Measurements from ENCODE around the gene TMEM63B. TPM values are rescaled to one million over a fixed set of nuclear protein-coding genes. Genes with fewer than 3 reads are reported as not detected.

TMEM63B gene
- total and polyA plus RNA-seq, 2 of the 8 experiments (the other 6 are each of a cell fraction or from before 2014, with no cell fraction given), result 61.1 to 96.8 TPM

GRCh38 chr6:44189257-44189656 is 61.9 kb downstream of the TMEM63B start:
- no peak for FAIRE-seq
- no peak overlapping the region for H3K4me2 ChIP-seq (ENCODE audit: insufficient read depth in 1 of 2, low read depth in 2 of 2, low read length in 2 of 2)

More at GRCh38 chr6:44189257-44189656, 61.9 kb downstream of the TMEM63B start:
- no peak overlapping the region for H3K56ac ChIP-seq (replicated peaks; ENCODE audit: insufficient read length, low read depth, low read length)
- H3K27me3 ChIP-seq (replicated peaks in 1 of 4; ENCODE audit: control insufficient read depth in 3 of 4, extremely low read depth in 1 of 4, insufficient read depth in 3 of 4, low read length in 3 of 4), result no peaks in the 10 kb centered on the region; a peak in 1 of 7 replicates
- TF ChIP-seq POLR2A (IDR thresholded peaks at IDR 0.05; ENCODE audit: control extremely low read depth in 1 of 2, low read depth in 2 of 2, low read length in 2 of 2) (no peak), SIRT6 (IDR thresholded peaks at IDR 0.05; ENCODE audit: low read length) (no peak), EGR1 (IDR thresholded peaks at IDR 0.05; ENCODE audit: borderline replicate concordance, low read depth, low read length) (no peak), HDAC6 (IDR thresholded peaks at IDR 0.05; ENCODE audit: low read depth, low read length) (no peak), PHF8 (conservative IDR thresholded peaks at IDR 0.05; ENCODE audit: low read depth, low read length) (no peak), KDM4A (IDR thresholded peaks at IDR 0.05; ENCODE audit: low read depth, low read length, severe bottlenecking) (no peak), EZH2 (IDR thresholded peaks at IDR 0.05; ENCODE audit: low read depth, low read length, severe bottlenecking) (no peak), GABPA (IDR thresholded peaks at IDR 0.05; ENCODE audit: borderline replicate concordance, insufficient read depth, low read length) (no peak), BRCA1 (IDR thresholded peaks at IDR 0.05; ENCODE audit: low read depth, low read length) (no peak)
- no peak overlapping the region for H3K9ac ChIP-seq (replicated peaks in 1 of 4; ENCODE audit: extremely low read depth in 1 of 4, low read depth in 3 of 4, low read length in 3 of 4)
- WGBS, 2 experiments (ENCODE audit: extremely low coverage in 1 of 2, insufficient coverage in 1 of 2, insufficient read length in 1 of 2, insufficient replicate concordance in 2 of 2, low coverage in 1 of 2, low lambda C conversion rate in 2 of 2, missing lambda C conversion rate in 1 of 2), result 91% methylated on average over 2 of the region's 2 CpGs; no CpG with 5 or more reads in 1 of the 2 experiments
- H3K27ac ChIP-seq (ENCODE audit: low read depth, low read length), result no peak overlapping the region
- H2BK15ac ChIP-seq (ENCODE audit: low read length), result no peak overlapping the region; the same call in 1 of the 2 replicates
- no peaks in the 10 kb centered on the region for H3K79me2 ChIP-seq (ENCODE audit: control insufficient read depth in 1 of 2, insufficient read depth in 2 of 2, low read length in 2 of 2)
- H3K4me3 ChIP-seq (ENCODE audit: extremely low read depth in 1 of 4, insufficient read depth in 2 of 4, low read depth in 3 of 4, low read length in 4 of 4), result no peak overlapping the region
- no peak for DNase-seq (ENCODE audit: low read depth in 1 of 2, low spot score in 2 of 2)
- no peak overlapping the region for H2AK5ac ChIP-seq (ENCODE audit: low read depth, low read length)
- H4K20me1 ChIP-seq (replicated peaks in 1 of 2; ENCODE audit: control insufficient read depth in 1 of 2, insufficient read depth in 2 of 2, low read length in 2 of 2), result no peaks in the 10 kb centered on the region
- no peak overlapping the region for H2BK120ac ChIP-seq (replicated peaks; ENCODE audit: low read depth, low read length)
- H3K4me1 ChIP-seq (replicated peaks in 1 of 4; ENCODE audit: control insufficient read depth in 3 of 4, insufficient read depth in 4 of 4, low read length in 3 of 4), result peaks cover 4 to 15% (median 6%) of the 10 kb centered on the region in 4 experiments
- H2BK5ac ChIP-seq (ENCODE audit: low read depth, low read length), result no peak overlapping the region
- H4K5ac ChIP-seq (ENCODE audit: insufficient read length, low read depth, low read length), result no peak overlapping the region
- H2BK20ac ChIP-seq (ENCODE audit: low read length), result no peak overlapping the region
- no peak overlapping the region for H3K18ac ChIP-seq (ENCODE audit: extremely low read depth, low read length)
- peak overlapping the region; percentile 19; the same call in 1 of the 2 replicates for H4K8ac ChIP-seq (ENCODE audit: extremely low read depth, insufficient read depth, low read length)
- no peak overlapping the region for H3K14ac ChIP-seq (ENCODE audit: insufficient read length)
- no peak overlapping the region for H4K91ac ChIP-seq (replicated peaks; ENCODE audit: insufficient read length, low read length)
- H2BK12ac ChIP-seq (ENCODE audit: low read depth, low read length), result no peak overlapping the region
- no peaks in the 10 kb centered on the region for H3K9me3 ChIP-seq (ENCODE audit: insufficient read depth in 2 of 2, low read depth in 1 of 2, low read length in 1 of 2)
- no peak overlapping the region for H3K4ac ChIP-seq (replicated peaks; ENCODE audit: insufficient read length, low read depth, low read length)
- POLR2A ChIA-PET (ENCODE audit: partially characterized antibody), result interaction anchor here (1.2 to 1.7 kb wide), 8 partner anchors 9 to 65 kb away, joined by 3 to 7 read pairs (median 4); partner anchors contain the start of gene HSP90AB1
- CTCF ChIA-PET (ENCODE audit: partially characterized antibody), result interaction anchor here (0.6 to 7.6 kb wide), 7 partner anchors 11 to 90 kb away, joined by 3 to 41 read pairs (median 6); partner anchors contain the start of genes HSP90AB1 and SLC29A1
- H3K23me2 ChIP-seq (ENCODE audit: low read depth, low read length), result peaks cover 3% of the 10 kb centered on the region; the same call in 1 of the 2 replicates
- H3K36me3 ChIP-seq (ENCODE audit: control insufficient read depth in 2 of 4, insufficient read depth in 4 of 4, low read length in 3 of 4), result no peaks in the 10 kb centered on the region
- 0 out of 2 replicates have a peak overlapping the region, but pooled peaks have one; percentile 56 for H2AFZ ChIP-seq (ENCODE audit: low read length)
- H3K23ac ChIP-seq (ENCODE audit: insufficient read length), result no peak overlapping the region
- no peaks in the 10 kb centered on the region for H3K79me1 ChIP-seq (ENCODE audit: low read depth, low read length)

Measured in H1 (cell line).